GM12872 (cell line): ENCODE data around the gene TMEM123.

Experiments
- TF ChIP-seq, protein P1 (sequence below): IDR thresholded peaks from 3 replicates; pipeline ENCODE4 v1.5.1; 2011; ENCODE audit warnings: low read depth, mild to moderate bottlenecking, low read length, moderate library complexity; ENCODE audit not compliant: insufficient read depth

The TMEM123 gene

DNA sequence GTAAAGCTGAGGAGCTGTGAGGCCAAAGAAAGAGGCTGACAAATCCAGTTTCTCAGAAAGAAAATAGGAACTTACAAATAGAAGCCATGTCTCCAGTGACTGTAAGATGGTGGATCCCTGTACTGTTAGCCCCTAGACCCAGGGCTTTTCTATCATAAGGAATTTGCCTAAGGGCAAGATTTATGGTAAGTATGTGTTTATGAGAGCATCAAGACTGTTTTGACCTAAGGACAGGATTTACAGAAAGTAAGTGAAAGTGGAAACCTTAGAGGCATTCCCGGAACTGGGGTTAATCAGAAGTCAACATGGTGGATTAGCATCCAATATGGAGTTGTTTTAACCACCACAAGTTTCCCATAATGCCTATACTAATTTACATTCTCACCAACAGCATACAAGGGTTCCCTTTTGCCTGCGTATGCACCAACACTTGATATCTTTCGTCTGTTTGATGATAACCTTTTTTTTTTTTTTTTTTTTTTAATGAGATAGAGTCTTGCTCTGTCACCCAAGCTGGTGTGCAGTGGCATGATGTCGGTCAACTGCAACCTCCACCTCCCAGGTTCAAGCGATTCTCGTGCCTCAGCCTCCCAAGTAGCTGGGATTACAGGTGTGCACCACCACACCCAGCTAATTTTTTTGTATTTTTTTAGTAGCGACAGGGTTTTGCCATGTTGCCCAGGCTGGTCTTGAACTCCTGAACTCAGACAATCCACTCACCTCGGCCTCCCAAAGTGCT is 65.4 kb downstream of the TMEM123 start:
- TF ChIP-seq, protein P1, sequence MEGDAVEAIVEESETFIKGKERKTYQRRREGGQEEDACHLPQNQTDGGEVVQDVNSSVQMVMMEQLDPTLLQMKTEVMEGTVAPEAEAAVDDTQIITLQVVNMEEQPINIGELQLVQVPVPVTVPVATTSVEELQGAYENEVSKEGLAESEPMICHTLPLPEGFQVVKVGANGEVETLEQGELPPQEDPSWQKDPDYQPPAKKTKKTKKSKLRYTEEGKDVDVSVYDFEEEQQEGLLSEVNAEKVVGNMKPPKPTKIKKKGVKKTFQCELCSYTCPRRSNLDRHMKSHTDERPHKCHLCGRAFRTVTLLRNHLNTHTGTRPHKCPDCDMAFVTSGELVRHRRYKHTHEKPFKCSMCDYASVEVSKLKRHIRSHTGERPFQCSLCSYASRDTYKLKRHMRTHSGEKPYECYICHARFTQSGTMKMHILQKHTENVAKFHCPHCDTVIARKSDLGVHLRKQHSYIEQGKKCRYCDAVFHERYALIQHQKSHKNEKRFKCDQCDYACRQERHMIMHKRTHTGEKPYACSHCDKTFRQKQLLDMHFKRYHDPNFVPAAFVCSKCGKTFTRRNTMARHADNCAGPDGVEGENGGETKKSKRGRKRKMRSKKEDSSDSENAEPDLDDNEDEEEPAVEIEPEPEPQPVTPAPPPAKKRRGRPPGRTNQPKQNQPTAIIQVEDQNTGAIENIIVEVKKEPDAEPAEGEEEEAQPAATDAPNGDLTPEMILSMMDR, result no peak

DNA sequence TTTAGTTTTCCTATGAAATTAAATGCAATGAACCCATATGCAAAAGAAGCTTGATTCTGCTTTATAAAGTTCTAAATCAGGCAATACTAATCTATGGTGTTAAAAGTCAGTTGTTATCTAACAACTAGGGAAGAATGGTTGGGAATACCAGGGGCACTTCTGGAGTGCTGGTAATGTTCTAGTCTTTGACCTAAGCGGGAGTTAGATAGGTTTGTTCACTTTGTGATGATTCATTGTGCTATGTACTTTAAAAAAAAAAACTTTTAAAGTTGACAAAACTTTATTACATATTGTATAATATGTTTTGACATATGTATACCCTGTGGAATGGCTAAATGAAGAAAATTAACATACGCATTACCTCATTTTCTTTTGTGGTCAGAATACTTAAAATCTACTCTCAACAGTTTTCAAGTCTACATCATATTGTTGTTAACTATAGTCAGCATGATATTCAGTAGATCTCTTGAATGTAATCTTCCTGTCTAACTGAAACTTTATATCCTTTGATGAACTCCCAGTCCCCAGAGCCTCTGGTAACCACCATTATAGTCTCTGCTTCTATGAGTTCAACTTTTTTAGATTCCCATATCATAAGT is 66.3 kb downstream of the TMEM123 start:
- TF ChIP-seq, protein P1, result no peak

DNA sequence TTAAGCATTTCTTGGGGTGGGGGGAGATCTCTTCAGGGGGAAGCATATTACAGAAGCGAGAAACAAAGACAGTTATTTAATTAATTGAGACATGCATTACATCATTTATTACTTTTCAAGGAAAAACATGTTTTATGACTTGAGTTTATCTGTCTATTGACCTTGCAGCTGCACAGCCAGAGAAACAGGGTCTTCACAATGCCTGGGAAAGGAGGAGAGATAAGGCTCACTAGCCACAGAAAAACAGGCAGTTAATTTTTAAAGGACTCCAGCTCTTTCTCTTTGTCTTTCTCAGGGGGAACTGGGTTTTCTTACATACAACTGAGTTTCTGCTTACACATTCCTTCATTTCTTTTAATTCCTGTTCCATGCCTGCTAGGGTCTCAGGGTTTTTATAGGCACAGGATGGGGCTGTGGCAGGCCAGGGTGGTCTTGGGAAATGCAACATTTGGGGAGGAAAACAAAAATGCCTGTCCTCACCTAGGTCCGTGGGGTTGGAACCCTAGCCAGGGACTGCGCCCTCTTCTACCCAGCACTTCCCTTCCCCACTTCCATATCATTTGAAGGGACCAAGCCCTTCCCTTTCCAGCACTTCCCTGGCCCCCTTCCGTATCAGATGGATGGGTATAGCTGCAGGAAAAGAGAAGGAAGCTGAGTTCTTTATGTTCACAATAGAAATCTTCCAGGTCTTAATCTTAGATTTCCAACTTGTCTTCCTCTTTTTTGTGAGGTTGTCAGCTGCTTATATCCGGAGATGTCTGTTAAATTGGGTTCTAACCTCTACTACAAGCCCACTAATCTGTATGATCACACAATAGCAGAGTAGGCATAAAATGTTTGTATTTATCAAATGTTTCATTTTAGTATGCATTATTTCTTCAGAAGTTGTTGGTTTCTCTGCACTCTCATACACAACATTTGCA is 67.2 kb downstream of the TMEM123 start:
- TF ChIP-seq, protein P1, result no peak

DNA sequence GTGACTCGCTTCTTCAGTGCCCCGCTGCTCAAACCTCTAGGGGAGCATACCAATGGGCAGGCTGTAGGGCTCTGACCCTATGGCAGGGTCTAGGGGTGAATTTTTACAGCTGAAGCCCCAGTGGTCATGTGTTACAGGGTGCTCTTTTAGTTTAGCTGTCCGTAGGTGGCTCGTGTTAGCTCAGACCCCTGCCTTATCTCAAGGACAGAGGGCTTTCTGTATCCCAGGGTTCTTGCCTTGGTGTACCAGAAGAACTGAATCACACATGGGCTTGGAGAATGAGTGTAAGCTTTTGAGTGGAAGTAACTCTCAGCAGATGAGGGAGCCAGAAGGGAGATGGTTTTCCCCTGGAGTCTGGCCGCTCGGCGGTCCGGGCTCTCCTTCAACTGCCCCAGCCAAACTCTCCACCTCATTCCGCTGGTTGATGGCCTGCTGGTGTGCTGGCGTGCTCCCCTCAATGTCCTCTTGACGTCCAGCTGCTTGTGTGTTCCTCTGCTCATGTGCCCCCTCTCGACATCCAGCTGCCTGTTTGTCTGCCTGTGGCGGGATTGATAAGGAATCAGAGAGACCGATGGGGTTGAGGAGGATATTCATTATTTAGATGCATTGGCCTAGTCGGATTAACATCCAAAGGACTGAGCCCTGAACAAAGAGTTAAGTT is 68.0 kb downstream of the TMEM123 start:
- TF ChIP-seq, protein P1, result no peak

DNA sequence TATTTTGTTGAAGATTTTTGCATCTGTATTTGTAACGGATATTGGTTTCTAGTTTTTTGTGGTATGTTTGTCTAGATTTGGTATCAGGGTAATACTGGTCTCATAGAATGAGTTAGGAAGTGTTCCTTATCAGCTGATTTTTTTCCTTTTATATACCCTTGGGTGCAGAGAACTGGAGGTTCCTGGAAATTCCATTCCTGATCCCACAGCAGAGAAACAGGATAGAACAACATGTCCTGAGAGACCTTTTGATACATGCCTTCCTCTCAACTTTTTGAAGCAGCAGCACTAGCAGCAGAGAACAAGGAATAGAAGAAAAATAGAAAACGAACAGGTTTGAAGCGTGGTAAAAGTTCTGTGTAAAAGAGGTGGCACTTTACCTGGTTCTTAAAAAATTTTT is 68.7 kb downstream of the TMEM123 start:
- TF ChIP-seq, protein P1, result no peak

DNA sequence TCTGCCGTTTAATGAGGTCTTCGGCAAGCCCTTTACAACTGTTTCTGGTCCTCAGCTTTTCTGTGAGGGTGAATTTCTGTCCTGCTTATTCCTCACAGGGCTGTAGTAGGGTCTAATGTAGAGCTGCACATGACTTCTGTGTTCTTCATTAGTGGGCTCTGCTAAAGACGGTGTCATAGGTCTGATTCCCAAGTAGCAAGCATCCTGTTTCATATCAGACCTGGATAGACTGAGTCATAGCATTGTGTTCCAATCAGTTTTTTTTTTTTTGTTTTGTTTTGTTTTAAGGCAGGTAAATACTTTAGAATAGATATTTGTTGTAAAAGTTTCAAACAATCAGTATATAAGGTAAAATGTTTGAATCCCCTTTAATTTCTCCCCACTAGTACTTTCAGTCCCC is 70.2 kb downstream of the TMEM123 start:
- TF ChIP-seq, protein P1, result no peak

DNA sequence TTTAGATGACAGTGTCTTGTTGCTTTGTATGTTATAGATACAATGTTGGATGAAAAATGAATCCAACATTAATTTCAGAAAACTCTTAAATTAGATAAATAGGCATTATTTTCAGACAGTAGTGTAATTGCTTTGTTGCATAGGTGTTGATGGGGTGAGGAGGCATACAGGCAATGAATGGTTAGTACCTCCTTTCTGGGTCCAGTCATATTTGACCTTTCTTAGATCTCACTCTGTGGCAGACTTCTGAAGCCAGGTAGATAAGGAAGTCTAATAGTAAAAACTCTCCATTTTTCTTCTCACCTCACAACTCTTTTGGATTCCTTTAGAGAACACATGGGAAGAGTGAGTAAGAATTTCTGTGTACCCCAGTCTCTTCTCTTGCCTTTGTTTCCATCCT is 73.7 kb downstream of the TMEM123 start:
- TF ChIP-seq, protein P1, result no peak
